HG02884 (cell line): ENCODE data around the gene VPS29.
A peak's percentile ranks its signal among the peaks of the same experiment; 100 is the strongest.
"Not testable (repeated sequence)": the region's sequence is repeated elsewhere in the genome, so short reads cannot be mapped to it uniquely, and the experiment has no call there.

ENCODE experiments used
- ATAC-seq: cut with Tn5 transposase; IDR thresholded peaks from one replicate; pipeline ENCODE4 v1.9.1; 2021; ENCODE audit warnings: mild to moderate bottlenecking, moderate library complexity; ENCODE audit not compliant: unreplicated experiment

VPS29 gene

DNA sequence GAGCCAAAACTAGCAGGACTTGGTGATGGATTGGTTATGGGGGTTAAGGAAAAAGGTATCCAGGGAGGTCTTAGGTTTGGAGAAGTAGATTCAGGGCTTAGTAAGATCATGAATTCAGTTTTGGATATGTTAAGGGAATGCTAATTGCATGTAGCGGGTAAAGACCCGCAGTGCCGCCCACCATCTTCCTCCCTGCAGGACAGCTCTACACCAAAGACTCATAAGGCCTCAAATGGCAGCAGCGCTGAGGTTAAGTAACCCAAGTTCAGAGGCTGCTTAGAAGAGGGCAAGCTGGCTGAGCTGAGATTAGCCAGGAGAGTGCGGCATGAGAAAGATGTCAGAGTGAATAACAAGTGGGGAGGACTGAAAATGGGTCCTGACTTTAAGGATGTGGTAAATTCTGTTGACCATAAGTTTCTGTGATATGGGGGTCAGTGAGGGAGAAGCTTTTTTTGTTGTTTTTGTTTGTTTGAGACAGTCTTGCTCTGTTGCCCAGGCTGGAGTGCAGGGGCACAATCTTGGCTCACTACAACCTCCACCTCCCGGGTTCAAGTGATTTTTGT, 26.4 kb upstream of the VPS29 start:
- no peak for ATAC-seq

DNA sequence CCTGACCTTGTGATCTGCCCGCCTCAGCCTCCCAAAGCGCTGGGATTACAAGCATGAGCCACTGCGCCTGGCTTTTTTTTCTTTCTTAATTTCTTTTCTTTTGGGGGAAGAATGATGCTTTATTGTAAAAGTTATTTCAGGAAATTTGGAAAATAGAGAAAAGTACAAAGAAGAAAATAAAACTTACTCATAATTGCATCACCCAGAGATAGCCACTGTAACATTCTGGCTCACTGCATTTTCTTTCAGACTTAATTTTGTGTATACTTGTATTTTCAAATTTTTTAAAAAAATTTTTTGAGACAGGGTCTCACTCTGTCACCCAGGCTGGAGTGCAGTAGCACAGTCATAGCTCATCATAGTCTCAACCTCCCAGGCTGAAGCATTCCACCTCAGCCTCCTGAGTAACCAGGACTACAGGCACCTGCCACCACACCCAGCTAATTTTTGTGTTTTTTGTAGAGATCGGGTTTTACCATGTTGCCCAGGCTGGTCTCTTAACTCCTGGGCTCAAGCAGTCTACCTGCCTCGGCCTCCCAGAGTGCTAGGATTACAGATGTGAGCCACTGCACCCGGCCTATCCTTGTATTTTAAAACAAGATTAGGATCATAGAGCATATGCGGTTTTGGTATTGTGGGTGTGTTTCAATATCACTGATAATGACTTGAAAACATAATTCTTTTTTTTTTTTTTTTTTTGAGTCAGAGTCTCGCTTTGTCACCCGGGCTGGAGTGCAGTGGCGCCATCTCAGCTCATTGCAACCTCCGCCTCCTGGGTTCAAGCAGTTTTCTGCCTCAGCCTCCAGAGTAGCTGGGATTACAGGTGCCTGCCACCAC, 19.2 kb upstream of the VPS29 start:
- not testable (repeated sequence) for ATAC-seq

DNA sequence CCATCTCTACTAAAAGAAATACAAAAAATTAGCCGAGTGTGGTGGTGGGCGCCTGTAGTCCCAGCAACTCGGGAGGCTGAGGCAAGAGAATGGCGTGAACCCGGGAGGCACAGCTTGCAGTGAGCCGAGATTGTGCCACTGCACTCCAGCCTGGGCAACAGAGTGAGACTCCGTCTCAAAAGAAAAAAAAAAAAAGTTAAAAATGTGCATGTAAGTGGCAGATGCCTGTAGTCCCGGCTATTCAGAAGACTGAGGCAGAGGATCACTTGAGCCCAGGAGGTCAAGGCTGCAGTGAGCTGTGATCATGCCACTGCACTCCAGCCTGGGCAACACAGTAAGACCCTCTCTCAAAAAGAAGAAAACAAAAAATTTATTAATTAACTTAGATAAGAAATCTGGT, 16.1 kb upstream of the VPS29 start:
- ATAC-seq: not testable (repeated sequence)

DNA sequence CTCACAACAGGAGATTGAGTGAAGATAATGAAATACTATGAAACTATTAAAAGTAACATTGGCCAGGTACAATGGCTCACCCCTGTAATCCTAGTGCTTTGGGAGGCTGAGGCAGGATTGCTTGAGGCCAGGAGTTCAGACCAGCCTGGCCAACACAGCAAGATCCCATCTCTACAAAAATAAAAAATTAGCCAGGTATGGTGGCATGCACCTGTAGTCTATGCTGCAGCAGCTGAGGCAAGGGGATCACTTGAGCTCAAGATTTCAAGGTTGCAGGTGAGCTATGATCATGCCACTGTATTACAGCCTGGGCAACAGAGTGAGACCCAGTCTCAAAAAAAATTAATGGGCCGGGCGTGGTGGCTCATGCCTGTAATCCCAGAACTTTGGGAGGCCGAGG, 15.1 kb upstream of the VPS29 start:
- no peak for ATAC-seq

DNA sequence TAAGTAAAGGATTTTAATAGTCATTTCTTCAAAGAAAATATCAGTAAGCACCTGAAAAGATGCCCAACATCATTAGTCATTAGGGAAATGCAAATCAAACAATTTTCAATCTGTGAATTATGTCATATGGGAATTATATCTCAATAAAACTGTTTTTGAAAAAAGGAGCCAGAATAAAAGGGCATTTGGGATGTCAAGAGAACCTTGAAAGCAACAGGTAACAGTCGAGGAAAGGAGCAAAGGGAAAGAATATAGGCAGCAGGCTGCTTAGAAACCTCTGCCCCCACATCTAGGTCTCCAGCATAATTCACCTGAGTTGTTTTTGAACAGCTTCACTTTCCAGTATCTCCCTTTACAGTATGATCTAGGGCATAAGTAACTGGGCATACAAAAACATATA, 12.5 kb upstream of the VPS29 start:
- no peak for ATAC-seq

DNA sequence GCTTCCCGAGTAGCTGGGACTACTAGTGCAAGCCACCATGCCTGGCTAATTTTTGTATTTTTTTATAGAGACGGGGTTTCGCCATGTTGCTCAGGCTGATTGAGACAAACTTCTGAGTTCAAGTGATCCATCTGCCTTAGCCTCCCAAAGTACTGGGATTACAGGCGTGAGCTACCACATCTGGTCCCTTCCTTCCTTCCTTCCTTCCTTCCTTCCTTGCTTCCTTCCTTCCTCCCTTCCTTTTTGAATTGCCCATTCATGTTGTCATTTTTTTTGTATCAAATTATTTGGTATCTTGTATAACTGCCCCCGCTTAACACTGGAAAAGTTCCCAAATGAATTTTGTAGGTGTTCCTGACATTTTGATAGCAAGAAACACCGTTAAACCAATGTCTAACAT, 11.9 kb upstream of the VPS29 start:
- ATAC-seq: no peak

DNA sequence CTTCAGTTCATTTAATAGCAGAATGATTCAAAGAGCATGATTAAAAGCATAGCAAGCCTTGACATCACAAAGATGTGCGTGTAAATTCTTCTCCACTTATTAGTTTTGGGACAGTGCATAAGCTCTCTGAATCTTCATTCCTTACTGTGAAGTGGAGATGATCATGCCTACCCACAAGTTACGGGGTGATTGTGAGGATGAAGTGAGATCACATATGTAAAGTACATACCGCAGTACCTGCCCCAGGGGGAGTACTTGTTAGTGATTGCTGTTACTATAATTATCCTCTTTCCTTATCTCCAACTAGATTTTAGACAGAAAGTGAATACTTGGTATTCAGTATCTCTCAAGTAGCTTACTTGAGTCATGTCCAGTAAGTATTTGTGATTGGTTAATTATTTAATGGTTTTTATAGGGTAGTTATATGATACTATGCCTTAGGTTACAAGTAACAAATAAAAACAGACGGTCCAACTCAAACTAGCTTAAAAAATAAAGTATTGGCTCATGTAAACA, 6.2 kb upstream of the VPS29 start:
- no peak for ATAC-seq

DNA sequence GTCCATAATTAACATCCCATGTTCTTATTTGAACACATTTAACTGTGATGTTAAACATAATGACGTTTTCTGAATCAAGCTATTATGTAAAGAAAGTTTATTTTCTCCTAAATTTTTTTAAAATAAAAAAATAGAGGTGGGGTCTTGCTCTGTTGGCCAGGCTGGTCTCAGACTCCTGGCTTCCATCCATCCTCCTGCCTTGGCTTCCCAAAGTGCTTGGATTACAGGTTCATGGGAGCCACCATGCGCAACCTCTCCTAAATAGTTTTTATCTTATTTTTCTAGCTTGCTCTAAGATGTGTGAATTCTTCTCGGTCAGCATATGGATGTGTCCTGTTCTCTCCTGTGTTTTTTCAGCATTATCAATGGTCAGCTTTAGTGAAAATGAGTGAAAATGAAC, 3.4 kb upstream of the VPS29 start:
- no peak for ATAC-seq

DNA sequence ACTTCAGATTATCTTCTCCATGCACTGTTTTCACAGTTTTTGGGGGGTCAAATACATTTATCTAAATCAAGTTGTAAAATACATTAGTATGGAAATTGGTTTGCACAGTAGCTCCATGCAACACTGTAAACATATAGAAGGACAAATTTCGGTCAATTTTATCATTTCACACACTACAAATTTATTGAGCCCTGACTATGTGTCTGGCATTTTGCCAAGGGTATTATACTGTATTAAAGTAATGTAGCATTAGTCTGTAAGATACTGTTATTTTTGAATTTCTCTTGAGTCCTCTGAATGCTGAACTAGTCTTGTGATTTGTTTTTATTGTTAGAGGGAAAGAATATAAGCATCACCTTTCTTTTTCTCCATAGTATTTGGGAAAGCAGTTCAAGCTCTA, 1.5 kb upstream of the VPS29 start:
- ATAC-seq: no peak

DNA sequence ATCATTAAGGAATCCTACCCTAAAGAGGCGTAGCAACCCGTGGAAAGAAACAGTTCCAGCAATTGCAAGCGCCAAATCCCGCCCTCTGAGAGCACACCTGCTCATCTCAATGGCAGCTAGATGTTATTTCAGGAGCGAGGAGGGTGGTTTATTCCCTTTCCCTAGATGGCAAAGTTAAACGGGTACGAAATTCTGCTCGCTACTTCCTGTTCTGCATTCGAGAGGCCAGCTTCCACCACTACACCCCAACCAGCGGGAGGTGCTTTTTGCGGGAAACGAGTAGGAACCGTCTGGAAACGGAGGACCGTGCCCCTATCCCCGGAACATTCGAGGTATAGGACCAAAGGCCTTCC, 536 bp downstream of the VPS29 start:
- no peak for ATAC-seq

DNA sequence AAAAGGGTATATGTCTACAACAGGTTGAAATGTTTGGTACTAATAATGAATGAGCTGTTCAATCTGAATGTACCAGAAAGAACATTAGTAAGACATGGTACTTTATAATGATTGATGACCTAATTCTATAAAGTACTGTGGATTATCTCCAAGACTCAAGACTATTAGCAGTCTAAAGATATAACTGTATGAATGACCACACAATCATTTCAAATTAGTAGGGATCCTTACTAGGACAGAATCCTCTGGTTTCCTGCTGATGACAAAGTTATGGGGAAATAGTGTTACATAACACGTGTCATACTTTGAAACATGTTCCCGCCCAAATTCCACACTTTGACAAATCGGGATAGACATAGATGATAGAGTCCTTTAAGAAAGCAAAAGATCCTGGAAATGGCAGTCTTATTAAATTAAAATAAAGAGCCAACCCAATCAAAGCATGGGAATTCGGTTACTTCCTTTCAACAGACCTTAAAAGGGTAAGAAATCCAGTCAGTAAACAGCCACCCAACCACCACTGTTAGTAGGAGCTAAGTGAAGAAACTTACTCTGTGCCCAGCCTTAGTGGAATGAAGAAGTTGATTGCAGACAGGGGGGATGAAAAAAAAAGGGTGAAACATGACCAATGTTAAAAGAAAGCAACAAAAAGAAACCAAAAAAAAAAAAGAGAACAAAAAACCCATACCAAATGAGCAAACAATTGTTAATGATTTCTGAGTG, 2.8 kb downstream of the VPS29 start:
- ATAC-seq: no peak

DNA sequence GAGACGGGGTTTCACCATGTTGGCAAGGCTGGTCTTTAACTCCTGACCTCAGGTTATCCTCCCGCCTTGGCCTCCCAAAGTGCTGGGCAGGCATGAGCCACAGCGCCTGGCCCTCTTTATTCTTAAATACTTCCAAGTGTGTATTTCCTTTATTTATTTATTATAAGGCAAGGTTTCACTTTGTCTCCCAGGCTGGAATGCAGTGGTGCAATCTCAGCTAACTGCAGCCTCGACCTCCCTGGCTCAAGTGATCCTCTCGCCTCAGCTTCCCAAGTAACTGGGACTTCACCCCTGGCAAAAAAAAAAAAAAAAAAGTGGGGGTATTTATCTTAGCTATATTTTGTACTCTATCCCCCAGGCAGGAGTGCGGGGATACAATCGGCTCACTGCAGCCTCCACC, 26.5 kb downstream of the VPS29 start:
- ATAC-seq: no peak

DNA sequence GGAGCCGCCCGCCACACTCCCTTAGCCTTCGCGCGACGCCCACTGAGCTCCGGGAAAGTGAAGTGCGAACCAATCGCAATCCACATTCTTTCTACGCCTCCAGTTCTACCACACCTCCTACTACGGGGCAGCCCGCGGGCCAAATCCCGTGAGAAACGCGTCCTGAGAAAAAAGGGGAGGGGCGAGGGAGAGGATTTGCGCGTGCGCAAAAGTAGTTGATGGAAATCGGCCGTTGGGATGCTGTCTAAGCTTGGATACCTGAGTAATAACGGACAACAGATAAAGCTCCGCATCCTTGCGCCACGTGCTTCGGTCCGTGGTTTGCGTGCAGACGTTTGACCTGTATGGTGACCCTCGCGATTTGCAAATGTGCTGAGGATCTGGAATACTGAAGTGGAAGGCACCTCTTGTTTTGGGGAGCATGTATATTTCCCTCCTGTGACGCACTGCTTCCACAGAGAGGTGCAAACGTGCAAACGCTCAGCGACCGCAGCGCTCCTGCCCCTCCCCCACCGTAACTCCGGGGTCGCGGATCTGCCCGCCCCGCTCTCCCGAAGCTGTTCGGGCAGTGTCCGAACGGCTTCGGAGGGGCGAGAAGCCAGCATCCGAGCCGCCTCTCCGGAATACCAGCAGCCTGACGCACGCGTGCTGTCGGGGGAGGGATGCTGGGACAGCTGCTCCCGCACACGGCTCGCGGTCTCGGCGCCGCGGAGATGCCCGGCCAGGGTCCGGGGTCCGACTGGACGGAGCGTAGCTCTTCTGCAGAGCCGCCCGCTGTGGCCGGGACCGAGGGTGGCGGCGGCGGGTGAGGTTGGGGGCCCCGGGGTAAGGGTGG, 33.5 kb downstream of the VPS29 start, which contains the start of the genes FAM216A and GPN3:
Gene FAM216A, plus strand, starts transcription at position 632 of the 835 bp plus-strand sequence. Its CDS starts 31 bp downstream, at position 663.
Gene GPN3, minus strand, starts transcription at position 44 of the 835 bp plus-strand sequence. CDS start 54 bp downstream, outside the sequence.
- ATAC-seq: peak; percentile 82

DNA sequence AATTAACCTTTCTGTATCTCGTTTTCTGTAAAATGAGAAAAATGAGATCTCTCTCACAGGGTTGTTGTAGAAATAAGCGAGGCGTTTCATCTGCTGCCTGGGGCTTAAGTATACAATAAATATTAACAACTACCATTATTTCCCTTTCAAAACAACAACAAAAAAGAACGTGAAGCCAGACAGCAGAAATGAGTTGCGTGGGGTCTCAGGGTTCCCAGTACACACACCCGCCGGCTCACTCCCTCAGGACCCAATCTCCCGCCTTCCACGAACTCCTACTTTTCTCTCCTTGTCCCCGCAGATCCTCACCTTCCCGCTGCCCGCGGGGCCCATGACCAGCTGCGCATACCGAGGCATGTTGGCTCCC, 34.1 kb downstream of the VPS29 start:
- ATAC-seq: no peak

DNA sequence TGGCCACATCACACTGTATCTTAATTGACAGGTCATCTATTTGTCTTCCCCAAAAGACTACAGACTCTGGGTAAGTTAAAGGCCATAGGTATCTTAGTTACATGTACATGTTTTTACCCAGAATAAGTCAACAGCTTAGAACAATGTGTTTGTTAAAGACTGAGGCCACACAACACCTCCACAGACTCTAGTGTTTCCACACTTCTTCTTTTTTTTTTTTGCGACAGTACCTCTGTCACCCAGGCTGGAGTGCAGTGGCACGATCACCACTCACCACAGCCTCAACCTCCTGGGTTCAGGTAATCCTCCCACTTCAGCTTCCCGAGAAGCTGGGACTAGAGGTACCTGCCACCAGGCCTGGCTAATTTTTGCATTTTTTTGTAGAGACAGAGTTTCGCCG, 35.1 kb downstream of the VPS29 start:
- ATAC-seq: no peak

DNA sequence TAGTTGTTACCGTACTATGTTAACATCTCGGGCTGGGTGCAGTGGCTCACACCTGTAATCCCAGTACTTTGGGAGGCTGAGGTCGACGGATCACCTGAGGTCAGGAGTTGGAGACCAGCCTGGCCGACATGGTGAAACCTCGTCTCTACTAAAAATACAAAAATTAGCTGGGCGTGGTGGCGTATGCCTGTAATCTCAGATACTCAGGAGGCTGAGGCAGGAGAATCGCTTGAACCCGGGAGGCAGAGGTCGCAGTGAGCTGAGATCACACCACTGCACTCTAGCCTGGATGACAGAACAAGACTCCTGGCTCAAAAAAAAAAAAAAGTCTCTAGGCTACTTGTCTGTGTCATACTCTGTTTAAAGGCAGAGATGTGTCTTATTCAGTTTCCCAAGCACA, 36.1 kb downstream of the VPS29 start:
- ATAC-seq: not testable (repeated sequence)

DNA sequence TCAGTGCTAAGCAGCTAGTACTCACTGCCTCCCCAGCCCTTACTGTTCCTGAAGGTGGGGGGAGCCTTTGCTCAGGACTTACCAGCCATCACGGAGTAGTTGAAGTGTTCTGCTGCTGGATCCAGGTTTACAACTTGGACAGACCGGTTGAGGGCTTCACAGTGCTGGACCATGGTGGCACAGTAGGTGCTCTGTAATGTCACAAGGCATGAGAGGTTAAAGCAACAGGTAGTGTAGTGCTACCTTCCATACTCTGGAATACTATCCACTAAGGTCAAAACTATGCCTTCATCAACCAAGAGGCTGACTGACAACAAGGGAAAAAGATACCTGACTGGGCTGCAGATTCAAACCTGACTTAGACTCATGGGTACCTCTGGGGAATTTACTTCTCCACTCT, 36.9 kb downstream of the VPS29 start:
- ATAC-seq: no peak

DNA sequence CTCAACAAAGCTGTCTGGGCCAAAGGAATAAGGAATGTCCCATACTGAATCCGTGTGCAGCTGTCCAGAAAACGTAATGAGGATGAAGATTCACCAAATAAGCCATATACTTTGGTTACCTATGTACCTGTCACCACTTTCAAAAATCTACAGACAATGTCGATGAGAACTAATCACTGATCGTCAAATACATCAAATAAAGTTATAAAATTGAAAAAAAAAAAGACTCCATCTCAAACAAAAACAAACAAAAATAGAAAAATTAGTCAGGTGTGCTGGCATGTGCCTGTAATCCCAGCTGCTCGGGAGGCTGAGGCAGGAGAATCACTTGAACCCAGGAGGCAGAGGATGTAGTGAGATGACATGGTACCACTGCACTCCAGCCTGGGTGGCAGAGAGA, 40.7 kb downstream of the VPS29 start:
- ATAC-seq: not testable (repeated sequence)

DNA sequence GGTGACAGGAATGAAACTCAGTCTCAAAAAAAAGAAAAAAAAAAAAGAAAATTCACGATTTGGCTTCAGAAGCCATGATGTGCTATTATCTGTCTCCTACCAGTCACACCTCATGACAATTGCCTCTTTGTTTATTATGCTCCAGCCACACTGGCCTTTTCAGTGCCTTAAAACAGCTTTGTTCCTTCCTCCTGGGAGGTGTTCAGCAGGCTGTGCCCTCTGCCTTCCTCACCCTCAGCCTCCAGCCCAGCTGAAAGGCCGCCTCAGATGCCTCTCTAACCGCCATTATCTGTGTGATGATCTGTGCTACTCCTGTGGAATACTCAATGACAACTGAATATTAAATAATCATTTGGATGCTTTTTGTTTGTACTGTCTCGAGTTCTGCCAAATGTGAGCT, 43.2 kb downstream of the VPS29 start:
- no peak for ATAC-seq

DNA sequence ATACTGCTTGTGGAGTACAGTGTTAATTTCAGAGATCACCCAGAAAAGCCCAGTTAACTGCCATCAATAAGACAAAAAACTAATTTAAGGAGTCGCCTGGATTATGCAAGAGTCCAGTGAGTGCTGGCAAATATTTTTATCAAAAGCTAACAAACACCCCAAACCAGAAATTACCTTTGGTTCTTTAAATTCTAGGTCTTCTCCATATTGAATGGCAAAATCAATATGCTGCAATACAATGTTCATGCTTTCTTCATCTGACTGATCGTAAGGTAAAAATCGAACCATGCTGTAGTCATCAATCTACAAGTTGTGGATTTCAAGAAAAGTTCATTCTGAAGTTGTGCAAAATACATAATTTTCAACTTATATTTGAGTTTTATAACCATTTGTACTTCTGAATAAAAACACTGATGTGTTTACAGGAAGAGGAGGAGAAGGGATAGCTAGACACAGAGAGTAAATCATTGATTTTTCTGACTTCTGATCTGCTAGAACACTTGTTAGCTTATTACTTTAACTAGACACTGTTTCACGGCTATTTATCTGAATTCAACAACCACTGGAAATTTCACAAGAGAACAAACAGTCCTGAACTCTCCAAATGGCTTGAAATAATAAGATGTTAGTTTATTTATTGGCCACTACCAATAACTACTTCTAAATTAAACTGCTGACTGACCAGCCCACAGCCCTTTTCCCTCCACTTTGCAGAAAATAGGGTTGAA, 48.2 kb downstream of the VPS29 start:
- no peak for ATAC-seq
